Tibial artery (tissue), 4 donors: ENCODE results near the gene EFS.
"Not testable (repeated sequence)": the region's sequence is repeated elsewhere in the genome, so short reads cannot be mapped to it uniquely, and the experiment has no call there.

ENCODE experiments used
- DNase-seq, 2 donors: peaks; one replicate each; pipeline ENCODE4 v3.0.0-alpha.2; 2019
- H3K27ac ChIP-seq, 2 donors: fragments of 200-600 bp; sonication (generic) in 1 of 2; 1 replicate in 1 of 2; 2 replicates in 1 of 2; pipeline ENCODE4 v1.5.1; 2018 to 2019; ENCODE audit warnings: mild to moderate bottlenecking in 1 of 2
- H3K27me3 ChIP-seq, 2 donors: fragments of 200-600 bp; sonication (generic) in 1 of 2; one replicate each; pipeline versions ENCODE4 v1.5.1 to v1.6.0; 2016 to 2019
- H3K36me3 ChIP-seq, 3 donors: fragments of 200-600 bp; sonication (generic) in 2 of 3; one replicate each; pipeline ENCODE4 v1.5.1; 2016 to 2019; ENCODE audit warnings: mild to moderate bottlenecking in 2 of 3
- H3K4me1 ChIP-seq, 4 donors: fragments of 200-600 bp; sonication (generic) in 2 of 4; 1 replicate in 3 of 4; 2 replicates in 1 of 4; pipeline ENCODE4 v1.5.1; 2016 to 2019
- H3K4me3 ChIP-seq, 2 donors: fragments of 200-600 bp; sonication (generic) in 1 of 2; 1 replicate in 1 of 2; 2 replicates in 1 of 2; pipeline ENCODE4 v1.5.1; 2018 to 2019; ENCODE audit warnings: mild to moderate bottlenecking in 2 of 2
- H3K9me3 ChIP-seq, 3 donors: fragments of 200-600 bp; sonication (generic) in 1 of 3; one replicate each; pipeline ENCODE4 v1.5.1; 2016 to 2019
- CTCF ChIP-seq, 2 experiments: fragments of 200-600 bp in 1 of 2; fragments of 450-650 bp in 1 of 2; IDR thresholded peaks; one replicate each; pipeline ENCODE4 v1.5.1; 2017 to 2019; ENCODE audit warnings: antibody characterized with exemption in 2 of 2, mild to moderate bottlenecking in 1 of 2, moderate library complexity in 1 of 2
- intact Hi-C: fragments of 100-400 bp; cut with DNase I; formaldehyde crosslinking; loops from one replicate; pipeline ENCODE4 v1.15.0; 2023; ENCODE audit warnings: low total_unique reads

Gene EFS

DNA sequence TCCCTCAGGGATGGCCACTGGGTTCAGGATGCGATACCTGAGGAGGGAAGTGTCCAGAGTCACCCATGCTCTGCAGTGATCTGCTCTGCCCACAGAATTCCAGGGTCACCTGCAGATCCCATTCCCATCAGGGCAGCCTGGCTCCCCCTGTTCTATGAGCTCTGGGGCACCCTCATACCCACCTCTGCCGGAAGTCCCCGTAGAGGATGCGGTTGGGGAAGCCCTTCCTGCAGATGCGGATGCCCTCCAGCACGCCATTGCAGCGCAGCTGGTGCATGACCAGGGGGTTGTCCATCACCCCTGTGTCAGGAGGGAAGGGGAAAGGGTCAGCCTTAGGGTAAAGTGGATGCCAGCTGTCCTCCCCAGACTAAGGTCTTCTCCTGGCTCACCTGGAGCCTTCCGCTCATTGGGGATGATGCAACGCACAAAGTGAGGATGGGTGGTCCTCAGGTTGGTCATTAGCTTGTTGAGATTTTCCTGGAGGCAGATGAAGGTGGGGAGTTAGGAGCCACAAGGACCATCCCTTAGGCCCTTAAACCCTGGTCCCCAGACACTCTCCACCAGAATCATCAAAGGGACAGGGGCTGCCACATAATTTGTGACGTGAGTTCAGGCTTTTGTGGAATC lies 31.9 kb upstream of the EFS start:
- DNase-seq = no peak
- Histone ChIP-seq H3K4me1 (no peaks in the 10 kb centered on the region), H3K9me3 (no peaks in the 10 kb centered on the region), H3K4me3 (no peak overlapping the region), H3K36me3 (no peaks in the 10 kb centered on the region), H3K27me3 (peaks cover 0 to under 1% of the 10 kb centered on the region in 2 donors), H3K27ac (no peak overlapping the region)
- no peak for TF ChIP-seq CTCF (IDR thresholded peaks at IDR 0.05)
- intact Hi-C loops = no loop called here

DNA sequence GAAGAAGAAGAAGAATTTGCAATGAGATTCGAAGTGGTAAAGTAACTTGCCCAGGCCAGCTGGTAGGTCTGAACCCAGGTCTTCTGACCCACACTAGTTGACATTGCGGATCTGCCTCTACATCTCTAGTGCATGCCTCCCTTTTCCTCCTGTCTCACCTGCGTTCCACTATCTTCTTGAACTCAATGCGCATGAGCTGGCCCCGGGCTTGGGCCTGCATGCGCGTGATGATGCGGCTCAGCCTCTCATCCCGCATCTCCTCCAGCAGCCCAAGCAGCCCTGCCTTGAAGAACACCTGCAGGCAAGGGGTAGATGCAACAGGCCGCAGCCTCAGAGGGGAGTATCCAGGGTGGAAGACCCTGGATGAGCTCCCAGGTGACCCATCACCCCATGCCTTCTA lies 31.2 kb upstream of the EFS start:
- Histone ChIP-seq H3K36me3 (no peaks in the 10 kb centered on the region), H3K4me1 (no peaks in the 10 kb centered on the region), H3K27me3 (no peaks in the 10 kb centered on the region), H3K27ac (no peak overlapping the region), H3K9me3 (no peaks in the 10 kb centered on the region), H3K4me3 (no peak overlapping the region)
- DNase-seq = no peak
- TF ChIP-seq CTCF (IDR thresholded peaks at IDR 0.05) = no peak
- intact Hi-C loops = no loop called here

- Histone ChIP-seq H3K27ac (no peak overlapping the region), H3K4me1 (no peaks in the 10 kb centered on the region), H3K4me3 (no peak overlapping the region), H3K27me3 (peaks cover 0 to 19% of the 10 kb centered on the region in 2 donors), H3K9me3 (no peaks in the 10 kb centered on the region), H3K36me3 (no peaks in the 10 kb centered on the region)
- no peak for TF ChIP-seq CTCF (IDR thresholded peaks at IDR 0.05)
- intact Hi-C loops = no loop called here
- no peak for DNase-seq
Measured at GRCh38 chr14:23392613-23393012, 27.6 kb upstream of the EFS start.

- H3K4me3 ChIP-seq, intact Hi-C loops, H3K9me3 ChIP-seq, H3K4me1 ChIP-seq, H3K27ac ChIP-seq, DNase-seq, H3K36me3 ChIP-seq: not testable (repeated sequence)
- H3K27me3 ChIP-seq = peaks cover 0 to 19% of the 10 kb centered on the region in 2 donors
Measured at GRCh38 chr14:23389871-23390270, 24.9 kb upstream of the EFS start.

DNA sequence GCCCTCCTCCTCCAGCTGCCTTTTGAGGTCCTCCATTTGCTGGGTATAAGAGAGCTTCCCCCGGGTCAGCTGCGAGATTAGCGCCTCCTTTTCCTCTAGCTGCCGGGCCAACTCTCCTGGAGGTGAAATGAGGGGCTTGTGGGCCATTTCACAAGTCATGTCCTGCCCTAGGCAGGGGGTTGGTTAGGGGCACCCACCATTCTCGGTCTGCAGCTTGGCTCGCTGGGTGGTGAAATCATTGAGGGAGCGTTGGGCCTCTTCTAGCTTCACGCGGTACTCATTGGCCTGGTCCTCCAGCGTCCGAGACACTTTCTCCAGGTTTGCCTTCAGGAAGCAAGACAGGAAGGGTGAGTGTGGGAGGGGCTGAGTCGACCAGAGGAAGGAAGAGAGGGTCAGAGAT lies 24.4 kb upstream of the EFS start:
- Histone ChIP-seq H3K36me3 (no peaks in the 10 kb centered on the region), H3K9me3 (no peaks in the 10 kb centered on the region), H3K27ac (no peak overlapping the region), H3K27me3 (peaks cover 0 to 19% of the 10 kb centered on the region in 2 donors), H3K4me3 (no peak overlapping the region), H3K4me1 (no peaks in the 10 kb centered on the region)
- intact Hi-C loops = no loop called here
- no peak for TF ChIP-seq CTCF (IDR thresholded peaks at IDR 0.05)
- no peak for DNase-seq

DNA sequence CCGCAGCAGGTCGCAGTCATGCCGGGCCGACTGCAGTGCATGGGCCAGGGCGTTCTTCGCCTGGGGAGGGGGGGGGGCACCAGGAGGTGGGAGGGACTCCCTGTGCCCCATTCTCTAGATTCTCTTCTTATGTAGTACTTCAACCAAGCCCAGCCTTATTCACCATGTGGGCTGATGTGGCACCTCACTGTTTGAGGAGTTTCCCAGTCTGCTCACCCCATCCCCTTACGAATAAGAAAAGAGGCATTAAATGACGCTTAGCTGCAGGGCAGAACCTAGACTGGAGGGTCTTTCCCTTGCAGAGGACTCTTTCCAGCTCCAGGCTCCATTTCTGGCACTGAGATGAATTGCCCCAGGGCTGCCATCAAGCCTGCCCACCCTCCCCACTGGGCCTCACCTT lies 24.0 kb upstream of the EFS start:
- Histone ChIP-seq H3K4me3 (no peak overlapping the region), H3K9me3 (no peaks in the 10 kb centered on the region), H3K36me3 (no peaks in the 10 kb centered on the region), H3K27me3 (peaks cover 0 to 19% of the 10 kb centered on the region in 2 donors), H3K4me1 (no peaks in the 10 kb centered on the region), H3K27ac (no peak overlapping the region)
- TF ChIP-seq CTCF (IDR thresholded peaks at IDR 0.05) = no peak
- intact Hi-C loops = no loop called here
- DNase-seq = no peak
